Activated T-helper 1 cell treated with anti-CD3 and anti-CD28 coated beads, Interleukin-2, amount 50 U/mL, for 16 hours (primary cell): Measurements from ENCODE around the gene SPATA20.

Source experiments
- DNase-seq, 2 donors: peaks; one replicate each; pipeline ENCODE4 v3.0.0-alpha.2; 2020; ENCODE audit warnings: low read depth in 1 of 2, low spot score in 1 of 2

SPATA20 gene

DNA sequence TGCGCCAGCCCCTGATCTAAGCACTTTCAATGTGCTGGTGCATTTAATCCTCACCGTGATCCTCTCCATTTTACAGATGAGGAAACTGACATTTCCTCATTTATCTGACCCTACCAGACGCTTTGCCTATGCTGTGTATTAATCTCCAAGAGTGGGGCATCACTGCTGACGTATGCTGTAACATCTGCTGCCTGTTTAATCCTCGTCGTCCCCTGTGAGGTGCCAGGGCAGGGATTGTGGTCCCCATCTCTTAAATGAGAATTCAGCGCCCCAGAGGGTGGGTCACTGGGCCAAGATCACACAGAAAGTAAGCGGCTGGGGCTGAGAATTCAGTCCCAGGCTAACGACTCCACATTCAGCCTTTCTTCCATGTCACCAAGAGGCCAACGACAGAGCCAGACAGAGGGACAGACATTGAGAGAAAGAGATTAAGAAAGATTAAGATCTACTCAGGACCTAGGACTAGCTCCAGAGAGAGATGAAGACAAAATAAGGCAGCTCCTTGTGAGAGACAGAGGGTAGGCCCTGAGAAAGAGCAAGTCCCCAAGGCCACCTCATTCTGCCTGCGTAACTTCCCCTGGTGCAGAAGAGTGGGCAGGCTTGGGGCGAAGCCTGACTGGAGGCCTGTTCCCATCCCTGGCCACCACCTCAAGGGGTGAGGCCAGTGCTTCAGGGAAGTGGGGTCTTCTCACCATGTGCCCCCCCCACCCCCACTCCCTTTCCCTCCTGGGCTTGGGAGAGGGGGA is 27.1 kb downstream of the SPATA20 start:
- no peak for DNase-seq

DNA sequence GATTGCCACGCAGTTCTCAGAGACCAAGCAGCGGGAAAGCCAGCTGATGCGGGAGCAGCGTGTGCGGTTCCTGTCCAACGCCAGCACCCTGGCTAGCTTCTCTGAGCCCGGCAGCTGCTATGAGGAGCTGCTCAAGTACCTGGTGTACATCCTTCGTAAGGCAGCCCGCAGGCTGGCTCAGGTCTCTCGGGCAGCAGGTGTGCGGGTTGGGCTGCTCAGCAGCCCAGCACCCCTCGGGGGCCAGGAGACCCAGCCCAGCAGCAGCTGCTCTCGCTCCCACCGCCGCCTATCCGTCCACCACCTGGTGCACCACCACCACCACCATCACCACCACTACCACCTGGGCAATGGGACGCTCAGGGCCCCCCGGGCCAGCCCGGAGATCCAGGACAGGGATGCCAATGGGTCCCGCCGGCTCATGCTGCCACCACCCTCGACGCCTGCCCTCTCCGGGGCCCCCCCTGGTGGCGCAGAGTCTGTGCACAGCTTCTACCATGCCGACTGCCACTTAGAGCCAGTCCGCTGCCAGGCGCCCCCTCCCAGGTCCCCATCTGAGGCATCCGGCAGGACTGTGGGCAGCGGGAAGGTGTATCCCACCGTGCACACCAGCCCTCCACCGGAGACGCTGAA is 28.7 kb downstream of the SPATA20 start:
- no peak for DNase-seq

DNA sequence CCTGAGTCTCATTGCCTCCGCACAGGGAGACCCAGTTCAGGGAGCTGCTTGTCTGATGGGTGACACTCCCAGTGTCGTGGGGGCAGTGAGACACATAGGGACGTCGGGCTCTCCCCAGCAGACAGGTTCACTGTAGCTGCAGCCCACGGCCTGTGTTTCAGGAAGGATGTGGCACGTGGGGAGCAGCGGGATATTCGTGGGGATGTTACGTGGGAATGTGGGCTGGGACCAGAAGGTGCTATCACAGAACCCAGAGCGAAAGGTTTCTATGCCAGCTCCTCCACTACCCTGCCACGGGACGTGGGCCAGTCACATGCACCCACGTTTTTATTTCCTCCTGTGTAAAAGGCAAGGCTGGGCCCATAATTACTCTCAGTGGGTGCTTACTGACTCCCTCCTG is 29.9 kb downstream of the SPATA20 start:
- DNase-seq, result no peak

DNA sequence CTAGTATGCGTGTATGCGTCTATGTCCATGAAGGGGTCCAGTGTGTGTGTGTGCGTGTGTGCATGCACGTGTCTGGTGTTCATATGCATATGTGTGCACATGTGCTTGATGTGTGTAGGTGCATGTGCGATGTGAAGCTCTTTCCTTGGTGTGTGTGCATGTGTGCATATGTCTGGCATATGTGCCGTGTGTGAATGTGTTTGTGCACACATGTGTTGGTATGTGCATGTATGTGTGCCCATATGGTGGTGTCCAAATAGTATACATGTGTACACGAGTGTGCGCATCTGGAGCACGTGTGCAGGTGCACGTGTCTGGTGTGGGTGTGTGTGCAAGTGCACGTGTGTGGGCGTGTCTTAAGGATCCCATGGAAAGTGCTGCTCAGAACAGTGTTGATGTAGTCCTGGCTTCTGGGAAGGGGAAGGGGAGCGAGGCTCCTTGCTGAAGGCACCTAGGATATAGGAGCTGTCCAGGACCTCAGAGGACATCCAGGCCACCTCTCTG is 30.5 kb downstream of the SPATA20 start:
- no peak for DNase-seq

DNA sequence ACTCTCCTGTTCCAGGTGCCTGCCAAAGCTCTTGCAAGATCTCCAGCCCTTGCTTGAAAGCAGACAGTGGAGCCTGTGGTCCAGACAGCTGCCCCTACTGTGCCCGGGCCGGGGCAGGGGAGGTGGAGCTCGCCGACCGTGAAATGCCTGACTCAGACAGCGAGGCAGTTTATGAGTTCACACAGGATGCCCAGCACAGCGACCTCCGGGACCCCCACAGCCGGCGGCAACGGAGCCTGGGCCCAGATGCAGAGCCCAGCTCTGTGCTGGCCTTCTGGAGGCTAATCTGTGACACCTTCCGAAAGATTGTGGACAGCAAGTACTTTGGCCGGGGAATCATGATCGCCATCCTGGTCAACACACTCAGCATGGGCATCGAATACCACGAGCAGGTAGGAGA is 31.2 kb downstream of the SPATA20 start:
- no peak for DNase-seq

DNA sequence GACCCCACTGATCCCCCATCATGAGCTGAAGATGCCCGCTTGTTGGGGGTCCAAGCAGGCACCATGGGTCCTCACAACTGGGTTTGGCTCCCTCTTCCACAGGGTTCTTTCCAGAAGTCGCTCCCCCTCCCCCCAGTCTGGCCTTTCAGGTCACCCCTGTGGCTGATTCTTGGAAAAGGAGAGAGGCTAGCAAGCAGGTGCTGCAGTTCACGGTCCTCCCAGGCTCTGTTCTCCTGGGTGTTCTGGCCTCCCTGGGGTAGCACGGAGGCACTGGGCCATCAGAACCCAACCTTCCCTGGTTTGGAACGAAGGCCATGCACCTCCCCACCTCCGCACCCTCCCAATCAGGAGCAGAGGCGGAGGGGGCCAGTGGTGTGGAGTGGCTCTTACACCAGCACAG is 32.4 kb downstream of the SPATA20 start:
- DNase-seq, result no peak

DNA sequence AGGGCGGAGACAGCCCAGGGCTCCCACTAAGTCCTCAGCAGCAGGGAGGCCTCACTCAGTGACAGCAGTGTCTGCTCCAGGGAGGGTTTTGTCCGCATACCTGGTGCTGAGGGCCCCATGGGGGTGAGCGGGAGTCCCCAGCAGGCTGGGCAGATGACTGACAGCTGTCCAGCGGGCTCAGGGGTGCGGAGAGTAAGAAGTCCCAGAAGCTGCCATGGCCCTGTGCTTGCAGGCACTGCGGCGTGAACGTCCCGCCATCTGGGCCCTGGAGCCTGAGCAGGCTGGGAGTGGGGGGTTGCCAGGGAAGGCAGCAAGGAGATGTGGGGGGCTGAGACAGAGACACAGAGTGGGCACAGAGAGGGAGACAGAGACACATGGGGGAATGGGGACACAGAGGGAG is 33.7 kb downstream of the SPATA20 start:
- no peak for DNase-seq

DNA sequence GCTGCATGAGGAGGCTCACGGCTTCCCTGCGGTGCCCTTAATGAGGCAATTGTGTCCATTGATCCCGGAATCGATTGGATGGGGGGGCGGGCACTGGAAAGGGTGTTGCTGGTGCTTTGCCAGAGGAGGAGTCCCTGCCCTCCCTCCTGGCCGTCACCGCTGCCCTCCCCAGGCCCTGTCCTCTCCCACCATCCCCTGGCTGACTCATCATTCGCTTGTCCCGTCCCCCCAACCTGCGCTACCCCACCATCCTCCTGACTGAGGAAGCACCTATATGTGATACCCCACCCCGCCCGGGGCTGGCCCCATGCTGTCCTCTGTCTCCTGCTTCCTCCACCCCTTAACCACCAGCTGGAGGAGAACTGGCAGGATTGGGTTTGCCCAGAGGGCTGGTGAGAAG is 34.3 kb downstream of the SPATA20 start:
- DNase-seq, result no peak

DNA sequence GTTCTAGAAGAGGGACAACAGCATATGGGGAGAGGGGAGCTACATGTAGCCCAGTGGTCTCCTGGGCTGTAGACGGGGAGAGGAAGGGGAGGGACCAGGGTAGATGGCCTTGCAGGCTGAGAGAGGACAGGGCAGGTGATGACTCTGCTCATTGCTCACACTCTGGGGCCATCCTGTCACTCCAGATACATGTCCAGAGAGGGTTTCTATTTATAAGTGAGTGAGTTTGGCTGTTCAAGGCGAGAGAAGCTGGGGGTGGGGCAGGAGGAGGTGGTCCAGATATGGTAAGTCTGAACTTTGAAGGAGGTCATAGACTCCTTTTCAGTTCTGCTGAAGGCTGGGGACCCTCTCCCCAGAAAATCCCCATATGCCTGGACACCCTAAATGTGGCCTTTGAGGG is 35.8 kb downstream of the SPATA20 start:
- no peak for DNase-seq

DNA sequence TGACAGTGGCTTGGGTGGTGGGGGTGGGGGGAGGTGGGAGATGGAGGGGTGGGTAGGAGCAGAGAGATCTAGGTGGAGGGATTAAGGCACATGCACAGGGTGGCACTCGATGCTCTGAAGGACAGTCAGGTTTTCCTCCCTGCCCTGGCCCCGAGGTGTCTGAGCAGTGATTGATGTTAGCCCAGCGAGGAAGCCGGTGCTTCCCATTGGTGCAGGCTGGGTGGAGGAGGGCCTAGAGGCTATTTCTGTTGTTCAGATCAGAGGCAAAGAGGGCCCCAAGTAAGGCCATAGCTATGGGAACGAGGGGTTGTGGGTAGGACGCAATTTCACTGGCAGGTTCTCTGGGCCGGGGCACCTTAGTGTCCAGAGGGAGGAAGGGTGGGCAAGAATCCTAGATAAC is 36.7 kb downstream of the SPATA20 start:
- DNase-seq, result no peak

DNA sequence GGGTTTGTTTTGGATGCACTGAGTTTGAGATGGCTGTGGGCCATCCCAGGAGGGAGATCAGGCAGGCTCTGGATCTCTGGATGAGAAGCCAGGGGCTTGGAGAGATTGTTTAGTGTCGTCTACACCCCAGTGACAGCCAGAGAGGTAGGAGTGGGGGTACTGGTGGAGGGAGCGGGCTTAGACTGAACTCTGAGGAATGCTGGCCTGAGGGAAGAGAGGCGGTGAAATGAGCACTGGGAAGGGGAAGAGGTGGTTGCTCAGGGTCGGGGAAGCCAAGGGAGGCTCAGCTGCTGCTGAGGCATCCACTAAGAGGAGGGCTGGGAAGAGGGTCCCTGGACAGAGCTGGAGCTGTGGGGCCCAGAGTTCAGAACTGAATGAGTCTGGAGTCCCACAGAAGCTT is 37.1 kb downstream of the SPATA20 start:
- DNase-seq, result no peak

DNA sequence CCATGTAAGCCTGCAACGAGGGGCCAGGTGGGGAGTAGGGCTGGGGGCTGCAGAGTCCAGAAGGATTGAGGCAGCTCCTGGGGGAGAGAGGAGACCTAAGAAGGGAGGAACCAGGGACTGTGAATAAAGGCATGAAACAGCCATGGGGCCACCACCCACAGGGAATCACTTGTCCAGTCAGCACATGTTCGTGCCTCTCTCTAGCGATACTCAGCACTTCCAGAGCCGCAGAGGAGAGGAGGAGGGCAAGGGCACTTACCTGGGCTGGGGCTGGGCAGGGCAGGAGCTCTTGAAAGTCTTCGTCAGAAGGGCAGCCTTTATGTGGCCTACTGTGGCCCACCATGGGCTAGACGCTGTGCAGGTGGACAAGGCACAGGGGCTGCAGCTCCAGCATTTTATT is 37.8 kb downstream of the SPATA20 start:
- DNase-seq, result no peak

DNA sequence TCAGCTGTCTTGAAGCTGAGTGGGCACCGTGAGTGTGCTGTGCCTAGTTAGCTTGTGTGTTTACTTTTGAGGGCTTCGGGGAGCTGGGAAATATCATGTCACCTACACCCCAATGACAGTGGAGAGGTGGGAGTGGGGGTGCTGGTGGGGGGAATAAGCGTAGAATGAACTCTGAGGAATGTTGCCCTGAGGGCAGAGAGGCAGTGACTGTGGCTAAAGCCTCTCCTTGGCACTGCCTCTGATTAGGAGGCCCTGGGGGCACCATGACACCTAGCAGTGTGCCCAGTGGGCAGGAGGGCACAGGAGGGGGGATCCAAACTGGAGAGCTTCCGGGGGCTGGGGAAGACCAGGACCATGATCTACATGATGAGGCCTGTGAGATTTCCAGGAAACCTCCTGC is 38.4 kb downstream of the SPATA20 start:
- no peak for DNase-seq

DNA sequence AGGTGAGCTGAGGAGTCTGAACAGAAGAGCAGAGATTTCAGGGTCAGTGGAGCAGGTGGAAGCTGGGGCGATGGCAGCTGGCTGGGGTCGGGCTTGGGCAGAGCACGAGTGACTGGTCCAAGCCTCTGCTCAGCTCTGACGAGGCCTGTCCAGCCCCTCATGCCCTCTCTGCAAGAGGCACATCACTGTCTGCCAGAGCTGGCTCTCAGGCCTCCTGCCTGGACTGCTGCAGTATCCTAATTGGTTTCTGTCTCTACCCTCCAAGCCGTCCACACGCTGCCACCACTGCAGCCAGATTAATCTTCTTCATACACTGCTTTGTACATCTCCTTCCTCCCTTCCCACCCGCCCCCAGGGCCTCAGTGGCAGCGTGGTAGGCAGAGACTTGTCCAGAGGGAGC is 38.9 kb downstream of the SPATA20 start:
- no peak for DNase-seq

DNA sequence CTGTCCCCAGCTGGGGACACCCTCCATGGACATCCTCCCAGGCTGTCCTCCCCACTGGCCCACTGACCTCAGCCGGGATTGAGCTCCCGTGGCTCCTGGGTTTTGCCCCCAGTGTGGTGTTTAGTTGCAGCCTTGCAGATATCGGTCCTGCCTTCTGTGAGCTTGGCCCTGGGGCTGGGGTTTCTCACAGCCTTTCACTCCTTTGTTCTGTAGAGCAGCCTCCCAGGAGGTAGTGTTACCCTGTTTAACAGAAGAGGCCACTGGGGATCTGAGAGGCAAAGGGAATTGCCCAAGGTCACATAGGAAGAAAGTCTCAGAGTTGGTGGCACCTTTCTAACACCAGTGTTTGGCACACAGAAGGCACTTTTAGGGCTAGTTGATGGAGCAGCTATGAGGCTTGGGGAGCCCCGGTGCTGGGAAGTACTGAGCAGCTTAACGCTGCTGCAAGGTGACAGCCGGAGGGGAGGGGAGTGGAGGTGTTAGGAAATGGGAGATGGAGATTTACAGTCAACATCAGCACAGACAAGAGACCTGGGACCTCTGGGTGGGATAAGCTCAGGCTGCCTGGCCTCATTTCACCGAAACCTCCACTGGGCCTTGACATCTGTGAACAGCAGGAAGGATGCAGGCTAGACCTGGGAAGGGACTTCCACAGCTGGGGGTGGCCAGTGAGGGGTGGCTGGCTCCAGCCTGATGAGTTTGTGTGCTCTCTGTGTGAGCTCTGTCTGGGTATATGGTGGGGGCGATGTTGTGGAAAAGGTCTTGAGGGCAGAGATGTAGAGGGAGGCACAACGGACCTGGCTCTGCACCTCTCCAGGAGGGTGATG is 39.7 kb downstream of the SPATA20 start:
- no peak for DNase-seq

DNA sequence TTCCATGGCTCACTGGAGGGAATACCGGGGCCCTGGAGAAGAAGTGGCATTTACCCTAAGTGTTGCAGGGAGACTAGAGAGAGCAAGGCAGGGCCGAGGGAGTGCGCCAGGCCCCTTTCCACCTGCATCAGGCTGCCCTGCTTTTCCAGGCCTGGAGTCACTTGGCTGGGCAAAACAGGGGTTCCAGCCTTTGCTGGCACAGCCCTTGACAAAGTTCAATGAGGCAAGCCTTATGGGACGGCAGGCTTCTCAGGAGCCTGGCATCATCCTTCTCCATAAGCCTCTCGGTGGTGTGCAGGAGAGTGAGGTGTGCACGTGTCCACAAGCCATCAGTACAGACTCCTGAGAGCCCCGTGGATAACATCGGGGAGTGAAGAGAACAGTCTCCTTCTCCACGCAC is 40.6 kb downstream of the SPATA20 start:
- no peak for DNase-seq

DNA sequence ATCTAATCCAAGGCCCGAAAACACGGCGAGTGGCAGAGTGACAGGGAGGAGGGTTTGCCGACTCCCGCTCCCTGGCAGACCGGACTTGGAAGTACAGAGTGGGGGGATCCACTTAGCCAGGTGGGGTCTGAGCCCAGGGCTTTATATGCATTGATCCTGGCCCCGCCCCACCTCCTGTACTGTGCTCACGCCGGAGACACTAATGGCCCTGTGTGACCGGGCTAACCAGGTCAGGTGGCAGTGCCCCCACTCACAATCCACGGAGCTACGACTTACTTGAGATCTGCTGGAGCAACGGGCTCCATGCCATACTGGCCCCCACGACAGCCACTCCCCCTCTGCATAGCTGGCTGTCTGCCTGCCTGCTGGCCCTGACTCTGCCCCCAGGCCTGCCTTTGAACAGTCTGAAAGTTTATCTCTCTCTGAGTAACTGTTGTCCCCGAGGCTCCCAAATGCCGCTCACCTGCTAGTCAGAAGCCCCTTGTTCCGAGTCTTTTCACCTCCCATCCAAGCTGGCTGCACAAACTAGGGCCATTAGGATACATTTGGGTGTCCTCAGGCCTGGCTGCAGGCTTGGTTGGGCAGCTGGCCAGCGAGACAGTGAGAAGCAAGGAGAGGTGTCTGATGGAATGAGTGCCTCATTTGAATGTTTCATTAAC is 41.5 kb downstream of the SPATA20 start:
- DNase-seq, result no peak

DNA sequence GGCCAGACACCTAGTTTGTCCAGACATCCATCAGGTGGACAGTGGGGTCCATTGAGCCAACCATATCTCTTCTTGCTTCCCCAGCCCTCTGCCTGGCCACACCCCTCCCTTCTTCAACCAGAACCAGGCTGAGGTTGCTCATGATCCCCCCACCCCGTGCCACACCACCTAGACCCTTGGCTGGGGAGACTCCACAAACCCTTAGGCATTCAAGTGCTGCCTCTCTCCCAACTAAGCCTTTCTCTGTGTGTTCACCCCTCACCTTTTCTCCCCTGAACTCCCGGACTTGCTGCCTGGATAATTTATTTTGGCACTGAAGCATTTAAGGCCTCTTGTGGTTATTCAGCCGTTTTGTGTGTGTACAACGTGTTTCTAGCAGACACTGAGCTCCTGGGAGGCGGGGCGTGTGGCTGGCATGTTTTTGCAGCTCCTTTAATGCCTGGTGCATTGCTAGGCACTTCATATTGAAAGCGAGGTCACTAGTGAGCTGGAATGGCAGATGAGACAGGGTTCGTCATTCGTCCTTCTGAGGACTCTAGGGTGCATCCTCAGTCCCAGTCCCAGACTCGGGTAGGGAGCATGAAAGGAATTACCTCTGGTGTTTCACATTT is 42.2 kb downstream of the SPATA20 start:
- no peak for DNase-seq

DNA sequence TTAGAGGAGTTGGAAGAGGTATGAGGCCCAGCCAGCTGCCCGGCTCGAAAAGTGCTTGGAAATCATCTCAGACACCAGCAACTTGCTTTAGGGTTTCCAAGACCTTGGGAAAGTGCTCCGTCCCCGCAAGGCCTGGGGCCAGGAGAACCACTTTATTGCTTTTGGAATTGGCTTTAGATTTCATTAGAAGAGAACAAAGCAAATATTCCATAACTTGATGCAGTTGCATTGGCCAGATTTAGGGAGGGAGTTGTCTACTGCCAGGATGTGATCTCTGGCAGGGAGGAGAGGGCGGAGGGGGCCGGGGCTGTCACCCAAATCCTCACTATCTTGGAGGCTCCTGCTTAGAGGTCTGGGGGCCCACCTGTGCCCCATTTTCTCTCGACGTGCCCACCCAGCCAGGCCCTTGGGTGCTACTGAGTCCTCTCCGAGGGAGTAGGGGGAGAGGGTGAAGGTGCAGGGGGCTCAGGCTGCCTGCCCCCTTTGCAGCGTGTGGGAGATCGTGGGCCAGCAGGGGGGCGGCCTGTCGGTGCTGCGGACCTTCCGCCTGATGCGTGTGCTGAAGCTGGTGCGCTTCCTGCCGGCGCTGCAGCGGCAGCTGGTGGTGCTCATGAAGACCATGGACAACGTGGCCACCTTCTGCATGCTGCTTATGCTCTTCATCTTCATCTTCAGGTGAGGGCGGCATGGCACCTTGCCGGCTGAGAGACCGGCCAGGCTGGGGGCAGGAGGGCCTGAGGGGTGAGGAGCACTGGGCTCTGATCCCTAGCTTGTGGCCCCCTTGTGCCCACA is 44.2 kb downstream of the SPATA20 start:
- DNase-seq, result no peak

DNA sequence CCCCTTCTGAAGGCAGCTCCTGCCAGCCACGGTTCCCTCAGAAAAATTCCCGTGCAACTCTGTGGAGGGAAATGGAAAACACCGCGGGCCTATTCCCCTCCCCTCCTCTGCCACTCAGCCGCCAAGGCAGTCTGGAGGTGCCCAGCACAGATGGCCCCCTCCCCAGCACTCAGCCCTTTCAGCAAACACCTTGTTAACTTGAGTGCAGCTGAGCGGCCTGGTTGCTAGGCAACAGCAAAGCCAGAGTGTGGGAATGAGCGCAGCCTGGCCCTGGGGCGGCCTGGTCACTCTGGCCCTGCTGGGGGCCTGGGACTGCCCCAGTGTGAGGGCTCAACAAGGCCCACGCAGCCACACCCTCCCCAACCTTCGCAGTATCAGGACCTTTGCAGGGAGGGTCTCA is 46.3 kb downstream of the SPATA20 start:
- DNase-seq, result no peak
